GM13977 (cell line): Measurements from ENCODE around the gene TCF12.

Experiments used
- DNase-seq: peaks from one replicate; pipeline ENCODE4 v3.0.0; 2012; ENCODE audit warnings: low spot score
- CTCF ChIP-seq: IDR thresholded peaks from 2 replicates; pipeline ENCODE4 v1.5.1; 2012; ENCODE audit warnings: mild to moderate bottlenecking, control low read depth; ENCODE audit not compliant: insufficient read depth; ENCODE audit errors: extremely low read depth, missing control alignments
- in situ Hi-C: fragments of 300-500 bp; cut with MboI; formaldehyde crosslinking; loops from one replicate; pipeline ENCODE4 v1.12.0; 2022; ENCODE audit warnings: low sequenced_read_pairs, low pct_unique_long_range_greater_than_20kb, mixed read lengths, inconsistent platforms; ENCODE audit not compliant: unreplicated experiment

The TCF12 gene

GRCh38 chr15:56913670-56914069, 4.8 kb upstream of the TCF12 start:
- TF ChIP-seq CTCF: no peak
- DNase-seq: no peak
- in situ Hi-C loops: no loop called here

GRCh38 chr15:56915888-56916287, 2.6 kb upstream of the TCF12 start:
- TF ChIP-seq CTCF: no peak
- no peak for DNase-seq
- in situ Hi-C loops: no loop called here

GRCh38 chr15:56916825-56917477, 1.5 kb upstream of the TCF12 start:
- no peak for TF ChIP-seq CTCF
- in situ Hi-C loops: no loop called here
- DNase-seq: no peak

GRCh38 chr15:56917652-56918045, 795 bp upstream of the TCF12 start:
- in situ Hi-C loops: no loop called here
- no peak for DNase-seq
- TF ChIP-seq CTCF: no peak

- in situ Hi-C loops: no loop called here
- peak; percentile 85 for DNase-seq
- no peak for TF ChIP-seq CTCF
Observed at GRCh38 chr15:56919031-56919608, 676 bp downstream of the TCF12 start.

GRCh38 chr15:56919609-56920366, 1.3 kb downstream of the TCF12 start:
- in situ Hi-C loops: no loop called here
- no peak for TF ChIP-seq CTCF

More at GRCh38 chr15:56919609-56920366, 1.3 kb downstream of the TCF12 start:
- peak; percentile 52 for DNase-seq
